Measurements from ENCODE around the gene ARL3. TPM values are rescaled to one million over a fixed set of nuclear protein-coding genes. Genes with fewer than 3 reads are reported as not detected.
A peak's percentile ranks its signal among the peaks of the same experiment; 100 is the strongest.
"Not testable (repeated sequence)": the region's sequence is repeated elsewhere in the genome, so short reads cannot be mapped to it uniquely, and the experiment has no call there.

The ARL3 gene
- total RNA-seq, 3 donors from 2014 or later: 2.4 to 11.2 (median 4.4) TPM

GRCh38 chr10:102696736-102697135 lies 17.5 kb downstream of the ARL3 start:
- no peak for DNase-seq
- no peaks in the 10 kb centered on the region for H3K9me3 ChIP-seq
- H3K4me1 ChIP-seq (ENCODE audit: low read depth): no peaks in the 10 kb centered on the region
- H3K4me3 ChIP-seq: no peak overlapping the region
- H3K36me3 ChIP-seq (ENCODE audit: low read depth): no peaks in the 10 kb centered on the region
- intact Hi-C loops (cut with DNase I, micrococcal nuclease): no loop called here
- no peak for ATAC-seq
- no peak for TF ChIP-seq CTCF (IDR thresholded peaks at IDR 0.05)

- H3K36me3 ChIP-seq (ENCODE audit: low read depth): not testable (repeated sequence)
Measured at GRCh38 chr10:102695401-102695800, 18.8 kb downstream of the ARL3 start.

GRCh38 chr10:102691285-102692066 lies 22.7 kb downstream of the ARL3 start:
- DNase-seq: no peak
- TF ChIP-seq CTCF (IDR thresholded peaks at IDR 0.05): no peak
- intact Hi-C loops (cut with DNase I, micrococcal nuclease): no loop called here
- Histone ChIP-seq H3K36me3 (ENCODE audit: low read depth) (no peaks in the 10 kb centered on the region), H3K4me3 (no peak overlapping the region), H3K4me1 (ENCODE audit: low read depth) (no peaks in the 10 kb centered on the region), H3K9me3 (no peaks in the 10 kb centered on the region)
- no peak for ATAC-seq

More at GRCh38 chr10:102695401-102695800, 18.8 kb downstream of the ARL3 start:
- H3K9me3 ChIP-seq; DNase-seq; intact Hi-C loops (cut with DNase I, micrococcal nuclease); H3K4me1 ChIP-seq (ENCODE audit: low read depth); H3K4me3 ChIP-seq; ATAC-seq: not testable (repeated sequence)

GRCh38 chr10:102683736-102684135 lies 30.5 kb downstream of the ARL3 start:
- Histone ChIP-seq H3K9me3 (no peaks in the 10 kb centered on the region), H3K36me3 (ENCODE audit: low read depth) (no peaks in the 10 kb centered on the region), H3K4me1 (ENCODE audit: low read depth) (peaks cover 2% of the 10 kb centered on the region), H3K4me3 (no peak overlapping the region)
- no peak for ATAC-seq
- intact Hi-C loops (cut with DNase I, micrococcal nuclease): no loop called here
- no peak for DNase-seq
- TF ChIP-seq CTCF (IDR thresholded peaks at IDR 0.05): no peak

- Histone ChIP-seq H3K36me3 (ENCODE audit: low read depth) (no peaks in the 10 kb centered on the region), H3K4me3 (no peak overlapping the region), H3K4me1 (ENCODE audit: low read depth) (peaks cover 9% of the 10 kb centered on the region), H3K9me3 (no peaks in the 10 kb centered on the region)
- DNase-seq (no peak), ATAC-seq (no peak)
- intact Hi-C loops (cut with DNase I, micrococcal nuclease): no loop called here
- TF ChIP-seq CTCF (IDR thresholded peaks at IDR 0.05): no peak
Measured at GRCh38 chr10:102682981-102683380, 31.2 kb downstream of the ARL3 start.

- no peak overlapping the region for H3K4me3 ChIP-seq
- ATAC-seq (peak; percentile 49), DNase-seq (peak in 1 of 3 donors; percentile 40)
- intact Hi-C loops (cut with DNase I, micrococcal nuclease): no loop called here
- no peak for TF ChIP-seq CTCF (IDR thresholded peaks at IDR 0.05)
- H3K9me3 ChIP-seq: no peaks in the 10 kb centered on the region
- H3K36me3 ChIP-seq (ENCODE audit: low read depth): no peaks in the 10 kb centered on the region
- peaks cover 9% of the 10 kb centered on the region for H3K4me1 ChIP-seq (ENCODE audit: low read depth)
Measured at GRCh38 chr10:102682416-102682815, 31.8 kb downstream of the ARL3 start.

Data from mucosa of descending colon (tissue), 3 donors.